ENCODE results near the gene C2CD4A.

The C2CD4A gene

GRCh38 chr15:62058327-62059028 is 8.3 kb upstream of the C2CD4A start:
- Mint-ChIP-seq H3K4me3 (peak overlapping the region; percentile 58 to 97 (median 71)), H3K27me3 (ENCODE audit: low read depth) (peaks cover 32% of the 10 kb centered on the region), H3K4me1 (peaks cover 16% of the 10 kb centered on the region), H3K36me3 (ENCODE audit: low read depth) (no peaks in the 10 kb centered on the region), H3K9me3 (no peaks in the 10 kb centered on the region), H3K27ac (no peak overlapping the region)
- no peak for TF ChIP-seq CTCF (IDR thresholded peaks at IDR 0.05; ENCODE audit: unreplicated experiment in 3 of 3)

- Mint-ChIP-seq H3K4me3 (peak overlapping the region; percentile 87 to 97 (median 94)), H3K9me3 (no peaks in the 10 kb centered on the region), H3K27me3 (ENCODE audit: low read depth) (peaks cover 40% of the 10 kb centered on the region), H3K27ac (peak overlapping the region; percentile 55 to 86 (median 85)), H3K4me1 (peaks cover 16% of the 10 kb centered on the region), H3K36me3 (ENCODE audit: low read depth) (no peaks in the 10 kb centered on the region)
- TF ChIP-seq CTCF (IDR thresholded peaks at IDR 0.05; ENCODE audit: unreplicated experiment in 3 of 3), result peak in 1 of 3 experiments; percentile 10
Measured at GRCh38 chr15:62059108-62059815, 7.5 kb upstream of the C2CD4A start.

- peaks cover 16% of the 10 kb centered on the region for H3K4me1 Mint-ChIP-seq
- H3K27me3 Mint-ChIP-seq (ENCODE audit: low read depth), result peaks cover 45% of the 10 kb centered on the region
- no peak for TF ChIP-seq CTCF (IDR thresholded peaks at IDR 0.05; ENCODE audit: unreplicated experiment in 3 of 3)
- H3K9me3 Mint-ChIP-seq, result no peaks in the 10 kb centered on the region
- H3K4me3 Mint-ChIP-seq, result peak overlapping the region; percentile 87 to 97 (median 94)
- peak overlapping the region; percentile 55 to 86 (median 85) for H3K27ac Mint-ChIP-seq
- no peaks in the 10 kb centered on the region for H3K36me3 Mint-ChIP-seq (ENCODE audit: low read depth)
Measured at GRCh38 chr15:62059816-62060112, 7.0 kb upstream of the C2CD4A start.

GRCh38 chr15:62060113-62060895 is 6.5 kb upstream of the C2CD4A start, which contains the start of gene VPS13C:
TSS of gene VPS13C (minus strand) at chr15:62060447. CDS start at chr15:62060374, 73 bp downstream.
- no peaks in the 10 kb centered on the region for H3K36me3 Mint-ChIP-seq (ENCODE audit: low read depth)
- peaks cover 50% of the 10 kb centered on the region for H3K27me3 Mint-ChIP-seq (ENCODE audit: low read depth)
- H3K4me1 Mint-ChIP-seq, result peaks cover 16% of the 10 kb centered on the region
- H3K4me3 Mint-ChIP-seq, result peak within 1 kb of the TSS; percentile 87 to 97 (median 94)
- peak; percentile 75 to 82 (median 78) for TF ChIP-seq CTCF (IDR thresholded peaks at IDR 0.05; ENCODE audit: unreplicated experiment in 3 of 3)
- no peaks in the 10 kb centered on the region for H3K9me3 Mint-ChIP-seq
- H3K27ac Mint-ChIP-seq, result peak within 1 kb of the TSS; percentile 86 to 91 (median 89)

- Mint-ChIP-seq H3K4me1 (peaks cover 16% of the 10 kb centered on the region), H3K27ac (peak overlapping the region; percentile 85 to 91 (median 89)), H3K27me3 (ENCODE audit: low read depth) (peaks cover 56% of the 10 kb centered on the region), H3K4me3 (peak overlapping the region; percentile 87 to 97 (median 94)), H3K36me3 (ENCODE audit: low read depth) (no peaks in the 10 kb centered on the region), H3K9me3 (no peaks in the 10 kb centered on the region)
- TF ChIP-seq CTCF (IDR thresholded peaks at IDR 0.05; ENCODE audit: unreplicated experiment in 3 of 3), result no peak
Measured at GRCh38 chr15:62060896-62061280, 5.9 kb upstream of the C2CD4A start.
